Skeletal muscle tissue (tissue), 4 donors: ENCODE measurements around the gene GABRR3. TPM values are rescaled to one million over a fixed set of nuclear protein-coding genes. Genes with fewer than 3 reads are reported as not detected.
"Not testable (repeated sequence)": the region's sequence is repeated elsewhere in the genome, so short reads cannot be mapped to it uniquely, and the experiment has no call there.

Experiments
- H3K27ac ChIP-seq: one replicate; pipeline ENCODE4 v1.7.0; 2013; ENCODE audit warnings: mild to moderate bottlenecking, low read depth, low read length, inconsistent platforms
- H3K27me3 ChIP-seq, 3 donors: one replicate each; pipeline ENCODE4 v1.7.0; 2013; ENCODE audit warnings: low read length in 3 of 3; ENCODE audit not compliant: control insufficient read depth in 3 of 3, insufficient read depth in 3 of 3
- H3K36me3 ChIP-seq, 3 donors: one replicate each; pipeline ENCODE4 v1.7.0; 2013; ENCODE audit warnings: low read length in 3 of 3; ENCODE audit not compliant: control insufficient read depth in 3 of 3, insufficient read depth in 3 of 3
- H3K4me1 ChIP-seq, 3 donors: one replicate each; pipeline ENCODE4 v1.7.0; 2013; ENCODE audit warnings: low read length in 3 of 3, mild to moderate bottlenecking in 3 of 3; ENCODE audit not compliant: control insufficient read depth in 3 of 3, insufficient read depth in 3 of 3
- H3K4me3 ChIP-seq, 3 donors: one replicate each; pipeline ENCODE4 v1.7.0; 2013; ENCODE audit warnings: low read length in 3 of 3
- H3K9ac ChIP-seq, 3 donors: one replicate each; pipeline ENCODE4 v1.7.0; 2013; ENCODE audit warnings: low read length in 3 of 3, mild to moderate bottlenecking in 3 of 3, moderate library complexity in 2 of 3, low read depth in 1 of 3
- H3K9me3 ChIP-seq, 3 donors: one replicate each; pipeline ENCODE4 v1.7.0; 2013; ENCODE audit warnings: low read length in 3 of 3; ENCODE audit not compliant: control insufficient read depth in 3 of 3
- total RNA-seq: library from RNA; depleted of rRNA; stranded (reverse); fragments of >200 nt; gene quantifications from one replicate; pipeline ENCODE4 v1.2.3, GENCODE V29; 2014
- donor health status: Osteomylitis.

Gene GABRR3
- total RNA-seq, 1 donor from 2014 or later, result not detected

- Histone ChIP-seq H3K9ac (no peak overlapping the region), H3K4me1 (peaks cover 0 to 4% (median 0%) of the 10 kb centered on the region in 3 donors), H3K36me3 (no peaks in the 10 kb centered on the region), H3K4me3 (no peak overlapping the region), H3K27me3 (no peaks in the 10 kb centered on the region), H3K9me3 (no peaks in the 10 kb centered on the region), H3K27ac (no peak overlapping the region)
Observed at GRCh38 chr3:98025392-98025945, 9.6 kb downstream of the GABRR3 start.

DNA sequence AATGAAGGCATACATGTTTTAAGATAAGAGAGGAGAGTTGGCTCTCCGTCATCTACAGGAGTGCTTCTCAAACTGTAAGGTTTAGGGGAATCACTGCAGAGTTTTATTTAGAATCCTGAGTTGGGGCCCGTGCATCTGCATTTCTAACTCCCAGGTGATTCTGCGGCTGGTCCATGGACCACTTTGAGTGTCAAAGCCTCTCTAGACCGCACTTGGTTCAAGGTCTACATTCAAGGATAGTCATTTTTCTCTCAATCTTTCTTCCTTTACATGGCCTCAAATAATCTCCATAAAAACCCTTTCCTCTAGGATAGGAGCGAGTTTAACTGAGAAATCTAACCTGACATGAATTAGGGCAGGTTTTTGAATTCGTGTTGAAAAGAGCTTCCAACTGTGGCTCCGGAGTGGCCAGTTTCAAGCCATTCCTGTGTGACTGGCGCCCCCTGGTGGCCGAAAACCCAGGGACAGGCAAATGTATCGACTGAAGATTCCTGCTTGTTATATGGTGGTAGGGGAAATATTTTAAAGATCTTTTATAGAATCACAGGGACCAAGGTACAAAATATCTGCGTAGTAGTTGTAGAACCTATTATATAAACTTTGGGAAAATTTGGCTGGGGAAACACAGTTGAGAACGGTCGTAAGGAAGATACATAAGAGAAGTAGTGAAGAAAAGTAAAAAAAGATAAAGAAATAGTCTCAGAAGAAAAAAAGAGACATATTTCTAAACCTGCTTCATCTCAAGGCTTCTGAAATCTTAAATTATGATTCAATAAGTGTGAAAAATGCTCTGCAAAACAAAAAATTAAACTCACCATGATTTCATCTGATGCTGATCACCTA, 11.9 kb downstream of the GABRR3 start:
- no peaks in the 10 kb centered on the region for H3K9me3 ChIP-seq
- H3K27ac ChIP-seq, result no peak overlapping the region
- no peak overlapping the region for H3K4me3 ChIP-seq
- H3K36me3 ChIP-seq, result no peaks in the 10 kb centered on the region
- H3K9ac ChIP-seq, result peak overlapping the region in 1 of 3 donors; percentile 43
- no peaks in the 10 kb centered on the region for H3K27me3 ChIP-seq
- H3K4me1 ChIP-seq, result peaks cover 0 to 4% (median 0%) of the 10 kb centered on the region in 3 donors

DNA sequence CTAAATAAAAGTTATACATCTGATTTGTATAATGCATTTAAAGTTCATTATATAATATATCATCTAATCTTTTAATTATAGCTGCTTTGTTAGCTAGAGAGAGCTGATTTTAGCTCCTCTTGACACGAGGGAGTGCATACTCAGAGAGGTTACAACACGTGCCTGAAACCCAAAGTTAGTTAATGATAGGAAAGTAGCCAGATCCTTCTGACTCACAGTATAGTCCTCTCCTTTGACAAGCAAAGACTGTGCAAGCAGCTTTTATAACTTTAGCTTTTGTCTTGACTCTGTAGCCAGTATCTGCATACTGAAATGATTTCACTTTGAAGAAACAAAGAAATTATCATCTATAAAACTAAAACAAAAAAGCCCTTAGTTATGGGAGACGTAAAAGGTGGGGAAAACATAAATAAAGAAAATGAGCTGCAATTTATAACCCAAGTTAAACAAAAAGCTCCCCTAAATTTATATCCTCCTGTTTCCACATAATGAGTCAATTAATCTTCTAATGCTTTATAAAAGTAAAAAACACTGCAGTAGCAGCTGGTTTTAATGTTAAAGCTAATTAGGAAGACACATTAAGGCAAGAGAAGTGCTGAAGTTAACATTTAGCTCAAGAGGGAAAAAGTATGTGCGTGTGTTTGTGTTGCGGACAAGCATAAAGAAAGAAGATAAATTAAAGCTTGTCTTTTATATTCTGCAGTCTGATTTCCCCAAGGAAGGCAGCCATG, 13.1 kb downstream of the GABRR3 start:
- no peaks in the 10 kb centered on the region for H3K27me3 ChIP-seq
- H3K36me3 ChIP-seq, result no peaks in the 10 kb centered on the region
- no peak overlapping the region for H3K9ac ChIP-seq
- no peak overlapping the region for H3K27ac ChIP-seq
- H3K4me3 ChIP-seq, result no peak overlapping the region
- H3K4me1 ChIP-seq, result peaks cover 0 to 4% (median 0%) of the 10 kb centered on the region in 3 donors
- H3K9me3 ChIP-seq, result no peaks in the 10 kb centered on the region

DNA sequence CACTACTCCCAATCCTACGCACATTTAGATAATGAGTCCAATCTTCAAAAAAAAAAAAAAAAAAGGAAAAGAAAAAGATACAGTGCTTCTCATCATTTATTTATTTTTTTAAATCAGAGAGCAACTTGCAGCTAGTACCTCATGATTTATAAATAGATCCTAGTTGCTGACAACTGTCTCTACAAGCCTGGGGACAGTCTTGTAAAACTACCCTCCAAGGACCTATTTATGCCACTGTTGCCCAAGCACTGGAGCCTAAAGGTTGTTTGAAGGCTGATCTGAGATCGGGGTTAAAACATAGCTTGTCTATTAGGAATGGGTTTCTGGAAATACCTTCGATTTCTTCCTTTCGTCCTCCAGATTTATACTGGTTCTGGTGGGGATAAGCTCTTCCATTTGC, 14.7 kb downstream of the GABRR3 start:
- Histone ChIP-seq H3K9me3 (no peaks in the 10 kb centered on the region), H3K4me3 (no peak overlapping the region), H3K27me3 (no peaks in the 10 kb centered on the region), H3K36me3 (no peaks in the 10 kb centered on the region), H3K4me1 (peaks cover 0 to 4% (median 0%) of the 10 kb centered on the region in 3 donors), H3K9ac (no peak overlapping the region), H3K27ac (peak overlapping the region; percentile 45)

GRCh38 chr3:98018301-98018700, 16.8 kb downstream of the GABRR3 start:
- no peaks in the 10 kb centered on the region for H3K36me3 ChIP-seq
- no peaks in the 10 kb centered on the region for H3K27me3 ChIP-seq
- H3K4me3 ChIP-seq, result no peak overlapping the region
- no peak overlapping the region for H3K9ac ChIP-seq
- H3K9me3 ChIP-seq, result no peaks in the 10 kb centered on the region
- H3K27ac ChIP-seq, result no peak overlapping the region
- peaks cover 2 to 8% (median 6%) of the 10 kb centered on the region in 3 donors for H3K4me1 ChIP-seq

DNA sequence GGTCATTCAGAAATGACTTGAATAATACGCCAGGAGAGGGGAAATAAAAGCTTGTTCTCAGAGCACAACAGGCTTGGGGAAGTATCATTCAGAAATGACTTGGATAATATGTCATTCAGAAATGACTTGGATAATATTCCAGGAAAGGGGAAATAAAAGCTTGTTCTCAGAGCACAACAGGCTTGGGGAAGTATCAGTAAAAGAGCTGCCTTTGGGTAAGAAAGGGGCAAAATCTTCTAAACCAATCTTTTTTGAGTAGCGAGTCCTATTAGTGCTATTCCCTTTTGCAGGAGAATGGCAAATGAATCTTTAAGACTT, 20.9 kb downstream of the GABRR3 start:
- Histone ChIP-seq H3K4me3 (no peak overlapping the region), H3K27ac (no peak overlapping the region), H3K4me1 (peaks cover 2 to 6% (median 4%) of the 10 kb centered on the region in 3 donors), H3K36me3 (no peaks in the 10 kb centered on the region), H3K27me3 (no peaks in the 10 kb centered on the region), H3K9ac (no peak overlapping the region), H3K9me3 (no peaks in the 10 kb centered on the region)

DNA sequence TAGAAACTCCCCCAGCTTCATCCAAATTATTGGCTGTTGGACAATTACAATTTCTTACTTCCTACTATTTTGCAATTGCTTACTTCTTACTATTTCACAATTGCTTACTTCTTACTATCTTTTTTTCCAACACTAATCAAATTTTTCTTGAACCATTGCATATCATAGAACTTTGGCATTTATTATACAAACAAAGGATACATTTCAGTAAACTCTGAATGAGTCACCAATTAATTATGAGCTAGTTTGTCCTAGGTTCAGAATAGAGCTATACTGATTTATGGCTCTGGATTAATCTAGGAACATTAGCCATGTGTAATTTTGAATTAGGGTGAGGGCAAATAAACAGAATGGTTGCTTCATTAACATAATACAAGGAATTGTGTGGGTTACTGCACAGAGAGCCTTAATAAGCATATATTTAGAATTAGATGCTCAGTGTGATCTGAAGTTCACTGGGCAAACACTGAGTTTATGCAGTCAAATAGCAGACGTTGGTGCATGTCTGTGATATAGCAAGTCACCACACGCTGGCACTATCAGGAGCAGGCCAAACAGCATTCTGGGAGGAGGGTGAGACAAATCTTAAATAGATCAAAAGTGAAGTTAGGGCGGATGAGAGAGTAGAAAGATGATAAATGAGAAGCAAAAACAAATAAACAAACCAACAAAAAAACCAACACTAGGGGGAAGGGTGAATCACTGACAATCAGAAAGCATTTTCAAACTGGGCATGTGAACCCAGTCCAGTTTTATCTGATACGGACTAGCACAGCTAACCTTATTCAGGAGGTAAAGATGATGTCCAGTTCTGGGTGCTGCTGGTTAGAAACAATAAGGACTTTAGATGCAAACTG, 21.5 kb downstream of the GABRR3 start:
- peaks cover 2 to 6% (median 4%) of the 10 kb centered on the region in 3 donors for H3K4me1 ChIP-seq
- no peaks in the 10 kb centered on the region for H3K36me3 ChIP-seq
- no peaks in the 10 kb centered on the region for H3K9me3 ChIP-seq
- no peak overlapping the region for H3K4me3 ChIP-seq
- no peak overlapping the region for H3K27ac ChIP-seq
- no peak overlapping the region for H3K9ac ChIP-seq
- no peaks in the 10 kb centered on the region for H3K27me3 ChIP-seq

DNA sequence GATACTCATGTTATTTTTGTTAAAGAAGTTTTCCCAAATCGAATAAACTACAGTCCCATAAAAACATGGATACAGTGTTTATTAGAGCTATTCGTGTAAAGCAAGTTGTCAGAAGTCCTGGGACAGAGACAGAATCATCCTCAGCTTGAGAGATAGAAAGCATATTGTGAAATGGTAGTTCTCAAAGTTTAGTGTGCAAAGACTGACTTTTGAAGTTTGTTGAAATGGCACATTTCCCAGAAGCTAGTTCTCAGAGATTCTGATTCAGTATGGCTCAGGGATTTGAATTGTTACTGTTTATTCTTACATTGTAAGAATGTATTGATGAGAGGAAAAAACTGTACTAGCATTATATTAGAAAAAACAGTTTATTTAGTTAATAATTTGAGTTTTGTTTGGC, 22.1 kb downstream of the GABRR3 start:
- H3K36me3 ChIP-seq, result no peaks in the 10 kb centered on the region
- no peak overlapping the region for H3K4me3 ChIP-seq
- H3K9me3 ChIP-seq, result no peaks in the 10 kb centered on the region
- H3K27ac ChIP-seq, result no peak overlapping the region
- no peaks in the 10 kb centered on the region for H3K27me3 ChIP-seq
- H3K4me1 ChIP-seq, result peaks cover 2 to 6% (median 4%) of the 10 kb centered on the region in 3 donors
- no peak overlapping the region for H3K9ac ChIP-seq

- not testable (repeated sequence) for H3K27ac ChIP-seq, H3K9me3 ChIP-seq, H3K9ac ChIP-seq, H3K27me3 ChIP-seq, H3K4me3 ChIP-seq, H3K36me3 ChIP-seq, H3K4me1 ChIP-seq
Observed at GRCh38 chr3:98010883-98011449, 24.1 kb downstream of the GABRR3 start.
